Iris pigment epithelial cell (primary cell): ENCODE results near the gene AGPAT3.
"Not testable (repeated sequence)": the region's sequence is repeated elsewhere in the genome, so short reads cannot be mapped to it uniquely, and the experiment has no call there.

Source experiments
- DNase-seq: peaks from one replicate; pipeline ENCODE4 v3.0.0-alpha.2; 2011; ENCODE audit warnings: low read depth

AGPAT3 gene

DNA sequence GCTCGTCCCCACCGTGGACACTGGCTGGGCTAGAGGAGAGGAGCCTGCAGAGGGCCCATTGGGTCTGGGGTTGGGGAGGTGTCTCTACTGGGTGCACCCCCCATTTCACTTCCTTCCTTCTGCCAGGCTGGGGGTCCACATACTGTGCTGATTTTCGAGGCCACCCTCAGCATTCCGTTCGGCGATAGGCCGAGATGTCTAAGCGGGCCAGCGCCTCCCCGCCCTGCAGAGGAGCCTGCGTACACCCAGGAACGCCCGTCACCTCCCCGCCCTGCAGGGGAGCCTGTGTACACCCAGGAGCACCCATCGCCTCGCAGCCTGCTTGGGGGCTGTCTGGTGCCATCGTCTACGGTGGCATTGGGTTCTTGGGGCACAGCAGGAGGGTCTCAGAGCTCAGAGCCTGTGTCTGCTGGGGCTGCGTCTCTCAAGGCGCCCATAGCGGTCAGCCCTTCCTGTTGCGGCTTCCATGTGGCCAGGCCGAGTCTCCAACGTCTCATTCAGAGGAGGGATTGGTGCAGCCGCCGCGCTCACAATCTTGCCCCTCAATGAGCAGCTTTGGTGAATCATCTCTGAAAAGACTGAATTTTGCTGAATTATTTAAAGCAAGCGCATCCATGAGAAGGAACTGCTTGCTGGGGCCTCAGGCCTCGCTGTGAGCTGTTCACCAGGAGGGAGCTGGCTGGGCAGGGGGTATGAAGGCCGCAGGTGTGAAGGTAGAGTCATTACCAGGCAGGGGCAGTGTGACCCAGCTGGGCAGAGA, 30.7 kb upstream of the AGPAT3 start:
- no peak for DNase-seq

DNA sequence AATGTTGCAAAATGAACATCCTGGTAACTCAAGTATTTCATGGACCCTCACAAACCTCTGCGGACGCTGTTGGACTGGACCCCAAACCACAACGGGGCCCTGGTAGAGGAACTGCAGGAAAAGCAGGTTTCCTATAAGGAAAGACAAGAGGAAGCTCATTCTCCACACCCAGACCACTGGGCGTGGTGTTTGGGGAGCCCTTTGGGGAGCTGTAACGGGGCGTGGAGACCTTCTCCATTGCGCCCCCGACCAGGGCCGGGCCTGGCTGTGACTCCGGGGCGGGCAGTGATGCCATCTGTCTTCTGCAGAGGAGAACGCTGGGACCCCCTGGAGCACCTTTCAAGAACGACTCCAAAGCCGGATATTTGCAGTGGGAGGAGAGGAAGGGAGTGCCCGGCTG, 30.0 kb upstream of the AGPAT3 start:
- DNase-seq: no peak

DNA sequence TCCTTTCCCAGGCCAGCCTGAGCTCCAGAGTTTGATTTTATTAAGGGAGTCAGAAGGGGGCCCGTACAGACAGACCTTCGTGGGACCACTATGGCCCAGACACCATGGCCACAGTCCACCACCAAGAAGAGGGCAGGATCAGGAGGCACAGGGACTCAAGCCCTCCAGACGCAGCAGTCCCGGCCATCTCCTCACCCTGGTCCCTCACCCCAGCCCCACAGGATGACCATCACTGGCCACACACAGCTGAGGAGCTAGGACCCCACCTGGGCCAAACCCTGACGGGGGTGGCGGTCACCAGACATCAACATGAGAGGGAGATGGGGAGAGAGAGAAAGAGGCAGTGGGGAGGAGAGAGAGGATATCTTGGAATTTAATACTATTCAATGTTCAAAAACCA, 29.2 kb upstream of the AGPAT3 start:
- DNase-seq: no peak

DNA sequence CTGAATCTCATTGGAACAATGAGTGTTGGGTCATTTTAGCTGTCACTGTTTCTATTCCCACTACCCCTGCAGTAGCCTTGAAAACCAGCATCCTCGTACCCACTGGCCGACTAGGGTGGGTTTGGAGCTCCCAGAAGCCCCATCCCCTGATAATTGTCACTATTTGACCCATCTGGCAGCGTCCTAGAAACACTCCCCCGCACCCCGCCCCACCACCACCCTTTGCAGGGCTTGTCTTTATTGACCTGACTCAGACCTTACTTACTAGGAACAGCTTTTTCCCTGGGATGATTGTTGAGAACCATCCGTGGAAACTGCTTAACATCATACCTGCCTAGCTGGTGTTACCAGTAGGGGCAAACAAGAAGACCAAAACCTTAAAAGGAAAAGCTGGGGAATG, 28.4 kb upstream of the AGPAT3 start:
- DNase-seq: no peak

DNA sequence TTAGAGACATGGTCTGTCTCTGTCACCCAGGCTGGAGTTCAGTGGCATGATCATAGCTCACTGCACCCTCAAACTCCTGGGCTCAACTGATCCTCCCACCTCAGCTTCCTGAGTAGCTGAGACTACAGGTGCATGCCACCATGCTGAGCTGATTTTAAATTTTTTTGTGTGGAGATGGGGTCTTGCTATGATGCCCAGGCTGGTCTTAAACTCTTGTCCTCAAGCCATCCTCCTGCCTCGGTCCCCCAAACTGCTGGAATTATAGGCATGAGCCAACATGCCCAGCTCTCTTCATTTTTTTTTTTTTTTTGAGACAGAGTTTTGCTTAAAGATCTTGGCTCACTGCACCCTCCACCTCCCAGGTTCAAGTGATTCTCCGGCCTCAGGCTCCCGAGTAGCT, 24.8 kb upstream of the AGPAT3 start:
- DNase-seq: no peak

DNA sequence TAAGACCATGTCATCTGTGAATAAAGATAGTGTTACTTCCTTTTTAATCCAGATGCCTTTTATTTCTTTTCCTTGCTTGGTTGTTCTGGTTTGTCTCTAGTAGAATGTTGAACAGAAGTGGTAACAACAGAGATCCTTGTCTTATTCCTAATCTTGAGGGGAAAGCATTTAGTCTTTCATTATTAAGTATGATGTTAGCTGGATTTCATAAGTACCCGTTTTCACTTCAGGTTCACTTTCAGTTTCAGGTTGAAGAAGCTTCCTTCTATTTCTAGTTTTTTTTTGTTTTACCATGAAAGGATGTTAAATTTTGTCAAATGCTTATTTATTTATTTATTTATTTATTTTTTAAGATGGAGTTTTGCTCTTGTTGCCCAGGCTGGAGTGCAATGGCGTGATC, 22.3 kb upstream of the AGPAT3 start:
- no peak for DNase-seq

DNA sequence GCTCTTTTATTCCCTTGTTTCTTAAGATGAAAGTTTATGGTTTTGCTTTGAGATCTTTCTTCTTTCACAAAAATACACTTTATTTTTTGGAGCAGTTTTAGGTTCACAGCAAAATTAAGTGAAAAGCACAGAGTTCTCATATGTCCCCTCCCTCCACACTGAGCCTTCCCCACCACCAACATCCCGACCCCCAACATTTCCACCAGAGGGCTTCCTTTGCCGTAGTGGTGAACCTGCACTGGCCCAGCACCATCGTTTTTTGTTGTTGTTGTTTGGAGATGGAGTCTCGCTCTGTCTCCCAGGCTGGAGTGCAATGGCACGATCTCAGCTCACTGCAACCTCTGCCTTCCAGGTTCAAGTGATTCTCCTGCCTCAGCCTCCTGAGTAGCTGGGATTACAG, 20.1 kb upstream of the AGPAT3 start:
- DNase-seq: not testable (repeated sequence)

DNA sequence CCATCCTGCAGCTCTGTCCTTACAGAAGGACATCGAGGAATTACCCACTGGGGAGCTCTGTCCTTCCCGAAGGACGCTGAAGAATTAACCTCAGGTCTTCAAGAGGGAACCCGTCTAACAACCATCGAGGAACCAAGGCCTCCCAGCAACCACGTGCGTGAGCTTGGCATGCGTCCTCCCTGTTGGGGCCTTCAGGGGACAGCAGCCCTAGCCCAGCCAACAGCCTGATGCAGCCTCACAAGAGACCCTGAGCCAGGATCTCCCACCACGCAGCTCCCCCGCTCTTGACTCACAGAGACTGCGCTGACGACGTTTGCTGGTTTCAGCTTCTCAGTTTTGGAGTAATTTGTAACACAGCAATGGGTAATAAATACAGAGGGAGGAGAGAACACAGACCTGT, 19.6 kb upstream of the AGPAT3 start:
- no peak for DNase-seq

DNA sequence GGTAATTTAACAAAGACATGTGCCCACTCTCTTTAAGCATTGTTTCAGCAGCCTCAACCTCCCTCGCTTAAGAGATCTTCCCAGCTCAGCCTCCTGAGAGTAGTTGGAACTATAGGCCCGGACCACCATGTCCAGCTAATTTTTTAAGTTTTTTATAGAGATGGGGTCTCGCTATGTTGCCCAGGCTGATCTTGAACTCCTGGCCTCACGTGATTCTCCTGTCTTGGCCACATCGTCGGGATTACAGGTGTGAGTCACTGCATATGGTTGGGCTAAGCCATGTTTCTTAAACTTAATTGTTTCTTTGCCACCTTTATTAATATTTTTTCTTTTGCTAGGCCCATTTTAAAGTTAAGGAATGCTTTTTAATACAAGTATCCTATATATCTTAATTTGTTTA, 18.6 kb upstream of the AGPAT3 start:
- DNase-seq: no peak

DNA sequence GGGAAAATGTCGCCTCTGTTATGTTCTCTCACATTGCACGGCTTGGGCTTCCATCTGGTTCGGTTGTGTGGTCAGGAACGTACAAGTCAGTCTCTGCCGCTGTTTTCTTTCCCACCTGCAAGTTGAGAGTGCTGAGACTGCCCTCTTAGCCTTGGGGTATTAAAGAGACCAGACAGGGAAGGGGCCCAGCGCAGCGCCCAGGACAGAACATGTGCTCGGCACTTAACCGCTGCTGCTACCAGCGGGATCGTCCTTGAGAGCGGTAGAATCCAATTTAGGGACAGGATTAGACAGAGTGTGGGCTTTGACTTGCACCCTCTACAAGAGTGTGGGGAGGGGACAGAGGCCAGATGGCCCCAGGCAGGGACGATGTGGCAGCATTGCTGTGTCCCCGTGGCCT, 17.7 kb upstream of the AGPAT3 start:
- no peak for DNase-seq

DNA sequence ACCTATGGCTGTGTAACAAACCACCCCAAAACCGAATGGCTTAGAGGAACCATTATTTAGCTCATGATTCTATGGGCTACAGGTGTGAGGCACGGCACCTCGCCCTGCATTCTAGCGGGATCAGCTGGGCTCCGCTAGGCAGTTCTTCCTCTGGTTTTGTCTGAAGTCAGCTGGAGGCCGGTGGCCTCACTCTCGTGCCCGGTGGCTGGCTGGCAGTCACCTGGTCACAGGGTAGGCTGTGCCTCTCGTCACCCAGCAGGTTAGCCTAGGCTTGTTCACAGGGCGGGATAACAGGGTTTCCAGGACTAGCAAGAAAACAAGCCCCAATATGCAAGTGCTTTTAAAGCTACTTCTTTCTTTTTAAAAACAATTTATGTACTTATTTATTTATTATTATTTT, 16.3 kb upstream of the AGPAT3 start:
- DNase-seq: no peak

DNA sequence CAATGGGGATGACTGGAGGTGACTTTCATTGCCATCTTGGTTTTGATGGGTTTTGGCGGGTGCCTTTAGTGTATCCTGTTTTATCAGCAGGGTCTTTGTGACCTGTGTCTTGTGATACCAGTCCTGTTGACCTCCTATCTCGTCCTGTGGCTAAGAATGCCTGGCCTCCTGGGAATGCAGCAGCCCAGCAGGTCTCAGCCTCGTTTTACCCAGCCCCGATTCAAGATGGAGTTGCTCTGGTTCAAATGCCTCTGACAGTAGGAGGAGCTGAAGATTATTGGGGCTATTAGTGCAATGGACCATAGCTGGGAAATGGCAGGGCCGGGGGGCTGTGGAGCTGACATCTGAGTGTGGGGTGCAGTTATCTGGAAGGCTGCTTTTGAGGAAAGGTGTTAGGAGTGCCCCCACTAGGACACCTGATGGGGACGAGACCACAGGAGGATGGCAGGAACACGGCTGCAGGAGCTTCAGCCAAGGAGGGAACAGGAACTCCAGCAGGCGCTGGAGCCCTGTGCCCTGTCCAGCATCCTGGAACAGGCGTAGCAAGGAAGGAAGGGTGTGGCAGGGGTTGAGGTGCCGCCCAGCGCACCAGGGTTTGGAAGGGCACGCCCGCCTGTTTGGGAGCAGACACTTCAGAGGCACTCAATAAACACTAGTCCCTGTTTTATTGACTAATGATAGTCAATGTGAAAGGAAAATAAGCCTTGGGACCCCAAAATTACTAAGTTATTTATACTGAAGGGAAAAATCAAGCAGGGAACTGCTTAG, 15.3 kb upstream of the AGPAT3 start:
- no peak for DNase-seq

DNA sequence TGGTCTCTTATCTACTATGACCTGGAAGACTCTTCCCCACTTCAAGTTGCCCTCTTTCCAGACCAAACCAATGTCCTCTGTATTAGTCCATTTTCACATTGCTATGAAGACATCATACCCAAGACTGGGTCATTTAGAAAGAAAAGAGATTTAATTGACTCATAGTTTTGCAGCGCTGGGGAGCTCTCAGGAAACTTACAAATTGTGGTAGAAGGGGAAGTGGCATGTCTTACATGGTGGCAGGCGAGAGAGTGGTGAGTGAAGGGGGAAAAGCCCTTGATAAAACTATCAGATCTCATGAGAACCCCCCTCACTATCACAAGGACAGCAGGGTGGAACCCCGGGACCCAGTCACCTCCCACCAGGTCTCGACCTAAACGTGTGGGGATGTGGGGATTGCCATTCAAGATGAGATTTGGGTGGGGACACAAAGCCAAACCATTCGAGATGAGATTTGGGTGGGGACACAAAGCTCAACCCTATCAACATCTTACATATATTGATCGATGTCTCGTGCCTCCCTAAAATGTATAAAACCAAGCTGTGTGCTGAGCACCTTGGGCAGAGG, 14.2 kb upstream of the AGPAT3 start:
- no peak for DNase-seq

DNA sequence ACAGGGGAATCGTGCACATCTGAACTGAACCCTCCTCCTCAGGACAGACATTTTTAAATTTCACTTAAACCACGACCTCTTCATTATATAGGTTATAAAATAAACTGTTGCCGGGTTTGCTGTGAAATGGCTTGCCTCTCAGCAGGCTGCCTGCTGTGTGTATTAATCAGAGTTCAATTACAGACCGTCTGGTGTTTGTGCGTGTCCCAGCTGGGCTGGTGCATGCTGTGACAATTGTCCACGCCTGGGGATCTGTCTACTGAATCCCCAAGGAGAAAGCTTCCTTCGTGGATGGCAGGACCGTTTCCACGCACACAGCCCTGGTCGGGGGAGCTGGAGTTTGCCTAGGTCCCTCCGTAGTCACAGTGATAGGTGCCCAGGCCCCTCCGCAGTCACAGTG, 13.4 kb upstream of the AGPAT3 start:
- DNase-seq: no peak

DNA sequence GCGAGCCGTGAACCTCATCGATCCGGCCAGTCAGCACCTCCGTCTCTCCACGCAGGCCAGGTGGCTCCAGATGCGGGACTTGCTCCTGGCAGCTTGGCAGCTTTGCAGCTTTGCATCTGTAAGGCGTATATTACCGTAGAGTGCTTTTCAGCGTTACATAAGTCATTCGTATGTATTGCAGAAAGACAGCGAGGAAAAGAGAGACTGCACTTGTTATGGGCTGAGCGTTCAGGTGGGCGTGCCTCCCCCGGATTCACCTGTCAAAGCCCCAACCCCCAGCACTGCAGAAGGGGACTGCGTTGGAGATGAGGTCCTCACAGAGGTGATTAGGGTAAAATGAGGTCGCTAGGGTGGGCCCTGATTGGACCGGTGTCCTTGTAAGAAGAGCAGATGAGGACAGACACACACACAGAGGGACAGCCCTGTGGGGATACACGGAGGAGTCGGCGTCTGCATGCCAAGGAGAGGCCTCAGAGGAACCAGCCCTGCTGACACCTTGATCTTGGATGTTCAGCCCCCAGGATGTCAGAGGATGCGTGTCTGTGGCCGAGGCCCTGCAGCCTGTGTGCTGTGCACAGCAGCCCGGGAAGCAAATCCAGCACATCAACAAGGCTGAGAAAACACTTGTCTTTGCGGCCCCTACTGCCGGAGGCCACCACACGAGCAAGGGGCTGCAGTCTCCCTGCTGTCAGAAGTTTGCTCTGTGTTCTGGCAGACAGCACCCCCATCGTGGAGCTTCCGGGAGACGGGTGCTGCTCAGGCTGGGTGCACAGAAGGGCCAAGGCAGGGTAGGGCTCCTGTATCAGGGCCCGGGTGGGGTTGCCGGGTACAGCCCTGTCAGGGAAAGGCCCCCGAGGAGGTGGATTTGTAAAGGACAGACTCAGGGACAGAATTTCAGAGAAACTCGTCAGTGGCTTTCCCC, 10.9 kb upstream of the AGPAT3 start:
- no peak for DNase-seq

DNA sequence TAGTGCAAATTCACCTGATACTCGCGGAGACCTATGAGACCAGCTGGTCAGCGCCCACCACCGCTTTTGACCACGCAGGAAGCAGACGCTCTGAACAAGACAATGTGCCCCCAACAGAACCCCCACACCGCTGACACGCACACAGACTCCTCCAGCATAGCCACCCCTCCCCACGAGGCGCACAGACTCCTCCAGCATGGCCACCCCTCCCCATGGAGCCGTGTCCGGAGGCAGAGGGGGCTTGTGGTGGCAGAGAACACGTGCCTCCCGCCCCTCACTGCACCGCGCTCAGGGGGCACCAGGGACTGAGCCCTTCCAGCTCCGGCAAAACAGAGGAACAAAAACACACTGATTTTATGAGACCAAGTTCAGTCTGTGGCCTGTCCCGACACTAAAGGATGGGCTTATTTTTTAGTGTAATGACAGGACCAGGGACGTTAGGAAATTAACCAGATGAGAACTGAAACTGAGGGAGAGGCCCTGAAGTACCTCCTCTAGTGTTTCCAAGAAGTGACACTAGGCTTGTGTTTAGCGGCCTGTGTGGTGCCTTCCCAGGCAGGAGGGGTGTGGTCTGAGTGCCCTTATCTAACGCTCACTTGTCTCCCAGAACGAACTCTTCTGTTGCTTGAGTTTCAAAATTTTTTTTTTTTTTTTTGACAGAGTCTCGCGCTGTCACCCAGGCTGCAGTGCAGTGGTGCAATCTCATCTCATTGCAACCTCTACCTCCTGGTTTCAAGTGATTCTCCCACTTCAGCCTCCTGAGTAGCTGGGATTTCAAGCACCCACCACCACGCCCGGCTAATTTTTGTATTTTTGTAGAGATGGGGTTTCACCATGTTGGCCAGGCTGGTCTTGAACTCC, 10.0 kb upstream of the AGPAT3 start:
- no peak for DNase-seq

DNA sequence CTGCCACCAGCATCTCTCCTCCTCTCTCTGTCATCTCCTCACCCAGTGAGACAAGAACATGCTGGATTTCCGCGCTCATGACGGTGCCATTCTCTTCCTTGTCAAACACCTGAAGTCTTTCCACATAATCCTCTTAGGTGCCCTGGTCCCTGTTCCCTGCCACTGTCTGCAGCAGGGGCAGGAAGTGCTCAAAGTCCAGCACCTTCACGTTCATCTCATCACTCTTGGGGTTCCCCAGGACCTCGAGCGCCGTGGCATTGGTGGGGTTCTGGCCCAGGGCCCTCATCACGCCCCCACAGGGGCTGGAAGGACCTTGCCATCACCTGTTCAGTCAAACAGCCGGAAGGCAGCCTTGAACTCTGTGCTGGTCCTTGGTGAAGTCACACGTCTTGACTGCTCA, 9.1 kb upstream of the AGPAT3 start:
- no peak for DNase-seq

DNA sequence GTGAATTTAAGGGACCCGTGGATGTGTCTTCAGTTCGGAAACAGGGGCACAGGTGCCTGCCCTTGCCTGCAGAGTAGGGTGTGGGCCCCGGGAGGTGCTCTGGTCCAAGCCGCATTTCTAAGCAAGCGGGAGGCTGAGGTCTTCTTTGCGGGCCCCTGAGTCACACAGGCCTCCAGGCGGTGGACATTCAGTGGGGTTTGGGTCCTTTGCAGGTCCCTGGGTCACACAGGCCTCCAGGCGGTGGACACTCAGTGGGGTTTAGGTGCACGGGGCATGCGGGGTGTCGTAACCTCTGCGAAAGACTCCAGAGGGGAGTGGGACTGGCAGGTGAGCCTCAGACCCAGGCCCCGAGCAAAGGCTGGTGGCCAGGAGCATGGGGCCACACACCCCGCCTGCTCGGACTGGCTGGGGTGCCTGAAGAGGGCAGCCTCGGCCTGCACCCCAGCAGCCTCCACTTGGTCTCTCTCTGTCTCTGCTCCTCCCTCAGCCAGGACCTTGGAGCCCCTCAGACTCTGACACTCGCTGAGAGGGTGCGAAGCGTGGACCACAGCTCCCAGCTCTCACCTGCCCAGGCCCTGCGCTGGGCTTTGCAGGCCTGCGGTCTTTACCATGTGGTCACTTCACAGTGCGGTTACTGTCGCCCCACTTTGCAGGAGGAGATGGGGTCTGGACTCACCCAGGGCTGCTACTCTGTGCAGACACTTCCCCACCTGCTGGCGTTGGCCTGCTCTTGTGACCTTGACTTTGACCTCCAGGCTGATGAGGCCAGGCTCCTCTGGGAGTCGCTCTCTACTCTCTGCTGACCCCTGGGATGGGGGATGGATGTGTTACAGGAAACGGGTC, 6.0 kb upstream of the AGPAT3 start:
- no peak for DNase-seq

DNA sequence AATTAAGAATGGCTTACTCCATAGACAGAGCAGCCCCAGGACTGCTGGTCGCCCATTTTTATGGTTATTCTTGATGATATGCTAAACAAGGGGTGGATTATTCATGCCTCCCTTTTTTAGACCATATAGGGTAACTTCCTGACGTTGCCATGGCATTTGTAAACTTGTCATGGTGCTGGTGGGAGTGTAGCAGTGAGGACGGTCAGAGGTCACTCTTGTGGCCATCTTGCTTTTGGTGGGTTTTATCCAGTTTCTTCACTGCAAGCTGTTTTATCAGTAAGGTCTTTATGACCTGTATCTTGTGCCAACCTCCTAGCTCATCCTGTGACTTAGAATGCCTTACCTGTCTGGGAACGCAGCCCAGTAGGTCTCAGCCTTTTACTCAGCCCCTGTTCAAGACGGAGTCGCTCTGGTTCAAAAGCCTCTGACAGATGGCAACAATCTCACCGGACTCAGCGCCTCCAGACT, 5.2 kb upstream of the AGPAT3 start:
- no peak for DNase-seq

DNA sequence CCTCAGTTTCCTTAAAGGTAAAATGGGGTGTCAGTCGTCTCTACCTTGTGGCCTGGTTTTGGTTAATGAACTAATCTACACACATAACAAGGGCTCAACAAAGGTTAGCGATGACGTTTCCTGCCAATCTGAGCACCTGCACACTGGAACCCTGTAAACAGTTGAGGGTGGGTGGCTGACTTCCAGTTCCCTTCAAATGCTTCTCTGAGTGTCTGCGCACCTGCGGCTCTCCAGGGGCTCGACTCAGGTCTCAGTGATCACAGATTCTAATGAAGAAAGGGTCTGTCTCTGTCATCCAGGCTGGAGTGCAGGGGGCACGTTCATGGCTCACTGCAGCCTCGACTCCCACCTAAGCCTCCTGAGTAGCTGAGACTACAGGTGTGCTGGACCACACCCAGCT, 3.3 kb upstream of the AGPAT3 start:
- no peak for DNase-seq
